Measurements from ENCODE around the gene NUP210.

Gene NUP210

DNA sequence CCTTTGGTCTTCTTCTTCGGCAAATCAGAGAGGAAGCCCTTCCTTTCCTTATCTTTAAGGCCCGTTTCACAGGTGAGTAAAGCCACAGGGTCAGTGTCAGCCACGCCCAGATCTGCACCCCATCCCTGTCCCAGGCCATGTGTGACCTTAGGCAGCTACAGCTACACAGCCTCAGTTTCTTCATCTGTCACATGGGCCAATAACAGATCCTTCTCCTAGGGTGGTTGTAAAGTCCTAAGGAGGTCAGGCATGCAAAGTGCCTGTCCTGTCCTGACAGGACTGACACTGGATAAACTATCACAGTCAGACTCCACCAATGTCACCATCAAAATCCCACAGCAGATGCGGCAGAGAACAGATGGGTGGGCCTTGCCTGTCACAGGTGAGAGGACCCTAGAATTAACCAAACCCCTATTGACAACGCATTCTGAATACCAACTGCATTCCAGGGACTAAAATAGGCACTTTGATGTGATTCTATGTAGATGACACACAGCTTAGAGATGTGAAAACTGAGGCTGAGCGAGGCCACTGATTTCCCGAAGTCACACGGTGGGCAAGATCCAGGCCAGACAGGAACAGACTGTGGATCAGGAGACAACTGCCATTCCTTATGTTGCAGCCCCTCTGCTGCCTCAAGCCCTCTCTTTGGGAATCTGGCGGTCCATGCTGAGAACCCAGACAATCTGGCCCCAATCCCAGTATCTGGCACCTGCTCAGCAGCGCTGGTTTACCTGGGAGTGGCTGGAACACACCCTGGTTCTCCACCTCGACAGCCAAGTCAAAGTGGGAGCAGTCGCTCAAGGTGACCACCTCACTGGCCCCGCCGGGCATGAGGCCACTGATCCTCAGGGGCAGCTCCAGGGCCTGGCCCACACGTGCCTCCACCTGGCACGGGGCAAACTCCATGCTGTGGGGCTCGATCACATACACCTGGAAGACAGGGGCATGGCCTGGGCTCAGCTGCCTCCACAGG, 48.7 kb downstream of the NUP210 start:
- no peak overlapping the region for H3K9ac ChIP-seq (ENCODE audit: low read depth, low read length)

DNA sequence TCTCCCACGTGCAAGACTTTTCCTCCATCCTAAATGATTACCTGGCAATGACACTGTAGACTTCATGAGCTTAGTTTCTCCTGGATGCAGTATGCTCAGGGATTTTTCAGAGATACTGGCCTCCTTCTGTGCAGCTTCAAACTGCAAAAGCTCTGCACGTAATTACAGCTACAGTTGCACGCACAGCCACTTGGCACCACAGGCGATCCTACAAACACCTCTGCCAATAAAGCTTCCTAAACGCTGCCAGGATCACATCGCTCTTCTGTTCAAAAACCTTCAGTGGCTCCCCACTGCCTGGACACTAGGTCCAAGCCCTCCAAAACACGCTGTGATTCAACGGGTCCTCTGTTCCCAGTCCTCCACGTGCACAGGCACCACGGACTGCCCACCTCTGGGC, 49.5 kb downstream of the NUP210 start:
- Histone ChIP-seq H4K20me1 (ENCODE audit: insufficient read depth, low read length) (0 out of 2 replicates have a peak, but pooled peaks cover 5% of the 10 kb centered on the region), H2AFZ (ENCODE audit: low read depth, low read length) (no peak overlapping the region), H3K4me2 (ENCODE audit: insufficient read depth, low read length) (no peak overlapping the region), H3K9me3 (ENCODE audit: insufficient read depth, low read length, severe bottlenecking) (no peaks in the 10 kb centered on the region), H3K36me3 (ENCODE audit: insufficient read depth, low read length) (peaks cover 87% of the 10 kb centered on the region), H3K79me2 (ENCODE audit: insufficient read depth, low read length) (no peaks in the 10 kb centered on the region), H3K27ac (ENCODE audit: low read length) (no peak overlapping the region), H3K9ac (ENCODE audit: low read depth, low read length) (no peak overlapping the region), H3K27me3 (ENCODE audit: insufficient read depth, low read length, poor library complexity) (no peaks in the 10 kb centered on the region), H3K4me3 (ENCODE audit: low read depth in 1 of 2, low read length in 2 of 2) (no peak overlapping the region), H3K4me1 (ENCODE audit: insufficient read depth, low read length) (no peaks in the 10 kb centered on the region)
- DNase-seq, result no peak
- no peak for ATAC-seq (ENCODE audit: insufficient read depth, low read depth)
- no peak for TF ChIP-seq EZH2 (IDR thresholded peaks at IDR 0.05; ENCODE audit: borderline replicate concordance, low read depth, low read length, severe bottlenecking)
- TF ChIP-seq, protein P1, sequence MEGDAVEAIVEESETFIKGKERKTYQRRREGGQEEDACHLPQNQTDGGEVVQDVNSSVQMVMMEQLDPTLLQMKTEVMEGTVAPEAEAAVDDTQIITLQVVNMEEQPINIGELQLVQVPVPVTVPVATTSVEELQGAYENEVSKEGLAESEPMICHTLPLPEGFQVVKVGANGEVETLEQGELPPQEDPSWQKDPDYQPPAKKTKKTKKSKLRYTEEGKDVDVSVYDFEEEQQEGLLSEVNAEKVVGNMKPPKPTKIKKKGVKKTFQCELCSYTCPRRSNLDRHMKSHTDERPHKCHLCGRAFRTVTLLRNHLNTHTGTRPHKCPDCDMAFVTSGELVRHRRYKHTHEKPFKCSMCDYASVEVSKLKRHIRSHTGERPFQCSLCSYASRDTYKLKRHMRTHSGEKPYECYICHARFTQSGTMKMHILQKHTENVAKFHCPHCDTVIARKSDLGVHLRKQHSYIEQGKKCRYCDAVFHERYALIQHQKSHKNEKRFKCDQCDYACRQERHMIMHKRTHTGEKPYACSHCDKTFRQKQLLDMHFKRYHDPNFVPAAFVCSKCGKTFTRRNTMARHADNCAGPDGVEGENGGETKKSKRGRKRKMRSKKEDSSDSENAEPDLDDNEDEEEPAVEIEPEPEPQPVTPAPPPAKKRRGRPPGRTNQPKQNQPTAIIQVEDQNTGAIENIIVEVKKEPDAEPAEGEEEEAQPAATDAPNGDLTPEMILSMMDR (IDR thresholded peaks at IDR 0.05; ENCODE audit: borderline replicate concordance, extremely low read depth, low read length, poor library complexity, severe bottlenecking), result no peak

More for the DNA sequence above, 48.7 kb downstream of the NUP210 start:
- Histone ChIP-seq H3K4me2 (ENCODE audit: insufficient read depth, low read length) (no peak overlapping the region), H3K4me3 (ENCODE audit: low read depth in 1 of 2, low read length in 2 of 2) (no peak overlapping the region), H2AFZ (ENCODE audit: low read depth, low read length) (no peak overlapping the region), H3K9me3 (ENCODE audit: insufficient read depth, low read length, severe bottlenecking) (no peaks in the 10 kb centered on the region), H3K36me3 (ENCODE audit: insufficient read depth, low read length) (peaks cover 88% of the 10 kb centered on the region), H3K79me2 (ENCODE audit: insufficient read depth, low read length) (no peaks in the 10 kb centered on the region), H4K20me1 (ENCODE audit: insufficient read depth, low read length) (0 out of 2 replicates have a peak, but pooled peaks cover 4% of the 10 kb centered on the region), H3K4me1 (ENCODE audit: insufficient read depth, low read length) (no peaks in the 10 kb centered on the region), H3K27ac (ENCODE audit: low read length) (no peak overlapping the region), H3K27me3 (ENCODE audit: insufficient read depth, low read length, poor library complexity) (no peaks in the 10 kb centered on the region)
- TF ChIP-seq EZH2 (IDR thresholded peaks at IDR 0.05; ENCODE audit: borderline replicate concordance, low read depth, low read length, severe bottlenecking), result no peak
- TF ChIP-seq, protein P1 (IDR thresholded peaks at IDR 0.05; ENCODE audit: borderline replicate concordance, extremely low read depth, low read length, poor library complexity, severe bottlenecking), result no peak
- DNase-seq, result no peak
- ATAC-seq (ENCODE audit: insufficient read depth, low read depth), result no peak

- no peaks in the 10 kb centered on the region for H3K9me3 ChIP-seq (ENCODE audit: insufficient read depth, low read length, severe bottlenecking)
- H3K4me3 ChIP-seq (ENCODE audit: low read depth in 1 of 2, low read length in 2 of 2), result no peak overlapping the region
- no peak overlapping the region for H3K27ac ChIP-seq (ENCODE audit: low read length)
- no peak for TF ChIP-seq EZH2 (IDR thresholded peaks at IDR 0.05; ENCODE audit: borderline replicate concordance, low read depth, low read length, severe bottlenecking)
- TF ChIP-seq, protein P1 (IDR thresholded peaks at IDR 0.05; ENCODE audit: borderline replicate concordance, extremely low read depth, low read length, poor library complexity, severe bottlenecking), result no peak
- no peak for ATAC-seq (ENCODE audit: insufficient read depth, low read depth)
- H3K4me2 ChIP-seq (ENCODE audit: insufficient read depth, low read length), result no peak overlapping the region
- H3K9ac ChIP-seq (ENCODE audit: low read depth, low read length), result no peak overlapping the region
- peaks cover 11% of the 10 kb centered on the region; the same call in 1 of the 2 replicates for H4K20me1 ChIP-seq (ENCODE audit: insufficient read depth, low read length)
- no peak overlapping the region for H2AFZ ChIP-seq (ENCODE audit: low read depth, low read length)
- no peaks in the 10 kb centered on the region for H3K27me3 ChIP-seq (ENCODE audit: insufficient read depth, low read length, poor library complexity)
- peaks cover 87% of the 10 kb centered on the region for H3K36me3 ChIP-seq (ENCODE audit: insufficient read depth, low read length)
- DNase-seq, result no peak
- H3K4me1 ChIP-seq (ENCODE audit: insufficient read depth, low read length), result no peaks in the 10 kb centered on the region
- H3K79me2 ChIP-seq (ENCODE audit: insufficient read depth, low read length), result no peaks in the 10 kb centered on the region
Measured at GRCh38 chr3:13370055-13370454, 50.1 kb downstream of the NUP210 start.
